Calu3 (cell line): ENCODE measurements around the gene LARGE1. TPM values are rescaled to one million over a fixed set of nuclear protein-coding genes. Genes with fewer than 3 reads are reported as not detected.

Source experiments
- BruUV-seq: library from RNA; stranded (reverse); fragments of 400-500 nt; replicated peaks from 2 replicates; lab custom pipeline; 2021; lab: Mats Ljungman, UMichigan
- CTCF ChIA-PET: fragments of 300-600 bp; sonication (Branson Sonifier 250); formaldehyde crosslinking; loops from one replicate; lab custom pipeline; 2022; ENCODE audit warnings: antibody characterized with exemption; lab: Charles Lee
- DNase-seq: peaks from one replicate; pipeline ENCODE4 v3.0.0; 2022
- H3K27ac Mint-ChIP-seq: one replicate; pipeline ENCODE4 v1.8.0; 2022; ENCODE audit warnings: mixed read lengths; ENCODE audit not compliant: unreplicated experiment
- H3K27me3 Mint-ChIP-seq: one replicate; pipeline ENCODE4 v1.8.0; 2022; ENCODE audit warnings: mixed read lengths; ENCODE audit not compliant: unreplicated experiment
- H3K36me3 Mint-ChIP-seq: one replicate; pipeline ENCODE4 v1.8.0; 2022; ENCODE audit warnings: mild to moderate bottlenecking, moderate library complexity, mixed read lengths; ENCODE audit not compliant: insufficient read depth, unreplicated experiment
- H3K4me1 Mint-ChIP-seq: one replicate; pipeline ENCODE4 v1.8.0; 2022; ENCODE audit warnings: mild to moderate bottlenecking, low read depth, mixed read lengths; ENCODE audit not compliant: unreplicated experiment
- H3K4me3 Mint-ChIP-seq: one replicate; pipeline ENCODE4 v1.8.0; 2022; ENCODE audit warnings: mild to moderate bottlenecking, low read depth, moderate library complexity, mixed read lengths; ENCODE audit not compliant: unreplicated experiment
- H3K9me3 Mint-ChIP-seq: one replicate; pipeline ENCODE4 v1.8.0; 2022; ENCODE audit warnings: low read depth, mixed read lengths; ENCODE audit not compliant: unreplicated experiment
- CTCF ChIP-seq: fragments of 200-600 bp; IDR thresholded peaks from one replicate; pipeline ENCODE4 v1.8.0; 2022; ENCODE audit warnings: antibody characterized with exemption; ENCODE audit not compliant: unreplicated experiment
- intact Hi-C: fragments of 100-400 bp; cut with micrococcal nuclease; formaldehyde crosslinking; loops from one replicate; pipeline ENCODE4 v1.10.0; 2022; ENCODE audit not compliant: unreplicated experiment
- total RNA-seq: library from RNA; stranded (reverse); gene quantifications from 2 replicates; pipeline ENCODE4 v1.2.3, GENCODE V29; 2022

Gene LARGE1
- total RNA-seq, 1 experiment from 2014 or later = 11.6 TPM

DNA sequence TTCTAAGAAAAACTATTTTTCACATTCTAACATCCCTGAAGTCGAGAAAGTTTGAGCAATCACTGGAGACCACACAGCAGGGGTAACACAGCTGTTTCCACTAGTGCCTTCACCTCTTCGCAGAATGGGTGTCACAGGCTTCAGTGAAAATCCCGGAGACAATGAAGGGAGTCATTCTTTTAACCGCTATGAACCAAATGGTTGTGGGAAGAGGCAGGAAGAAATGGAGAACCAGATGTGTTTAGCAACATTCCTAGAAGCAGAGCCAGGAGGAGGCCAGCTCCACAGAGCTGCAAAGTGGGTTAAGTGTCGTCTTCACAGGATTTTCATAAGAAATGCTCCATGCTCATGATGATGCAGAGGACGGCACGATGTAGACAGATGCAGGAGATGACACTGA, 221.1 kb downstream of the LARGE1 start:
- Mint-ChIP-seq H3K4me1 (no peaks in the 10 kb centered on the region), H3K9me3 (peaks cover 24% of the 10 kb centered on the region), H3K36me3 (no peaks in the 10 kb centered on the region), H3K4me3 (no peak overlapping the region), H3K27me3 (no peaks in the 10 kb centered on the region), H3K27ac (no peak overlapping the region)
- intact Hi-C loops = no loop called here
- no peak for TF ChIP-seq CTCF
- no peak for DNase-seq
- CTCF ChIA-PET = interaction anchor here (0.6 kb wide), 1 partner anchor 27 kb away, joined by 9 read pairs; no protein-coding TSS in a partner anchor
- BruUV-seq = no TSS peak

GRCh38 chr22:33697640-33698039, 222.6 kb downstream of the LARGE1 start:
- CTCF ChIA-PET = no interaction called here
- no peaks in the 10 kb centered on the region for H3K4me1 Mint-ChIP-seq
- no peak for DNase-seq
- TF ChIP-seq CTCF = no peak
- no peak overlapping the region for H3K4me3 Mint-ChIP-seq
- no peak overlapping the region for H3K27ac Mint-ChIP-seq
- no peaks in the 10 kb centered on the region for H3K27me3 Mint-ChIP-seq
- H3K9me3 Mint-ChIP-seq = peaks cover 23% of the 10 kb centered on the region
- BruUV-seq = no TSS peak
- no peaks in the 10 kb centered on the region for H3K36me3 Mint-ChIP-seq
- intact Hi-C loops = no loop called here

DNA sequence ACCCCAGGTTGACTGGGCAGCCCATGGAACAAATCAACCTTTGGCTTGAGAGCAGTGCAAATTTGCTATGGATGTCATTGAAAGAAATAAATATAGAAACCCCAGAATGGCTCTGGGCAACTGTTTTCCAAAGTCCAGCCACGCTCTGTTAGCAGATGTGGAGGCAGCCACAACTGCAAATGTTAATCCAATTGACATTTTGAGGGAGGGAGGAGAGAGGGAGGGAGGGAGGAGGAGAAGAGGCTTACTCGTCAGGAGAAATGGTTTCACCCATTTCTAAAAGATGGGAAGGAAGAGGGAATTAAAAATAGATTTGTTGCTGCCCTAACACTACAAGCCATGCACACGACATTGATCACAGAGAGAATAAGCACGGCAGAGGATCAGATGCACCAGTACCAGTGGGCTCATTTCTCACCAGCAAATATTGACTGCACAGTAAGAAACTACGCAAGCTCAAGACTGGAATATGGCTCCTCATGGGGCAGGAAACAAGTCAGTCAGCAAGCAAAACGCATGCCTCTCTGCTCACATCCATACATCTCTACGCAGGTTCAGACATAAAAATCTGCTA, 229.1 kb downstream of the LARGE1 start:
- intact Hi-C loops = no loop called here
- Mint-ChIP-seq H3K27ac (no peak overlapping the region), H3K9me3 (peaks cover 20% of the 10 kb centered on the region), H3K4me3 (no peak overlapping the region), H3K27me3 (no peaks in the 10 kb centered on the region), H3K4me1 (no peaks in the 10 kb centered on the region), H3K36me3 (peaks cover 4% of the 10 kb centered on the region)
- BruUV-seq = no TSS peak
- DNase-seq = no peak
- CTCF ChIA-PET = interaction anchor here (0.6 kb wide), 1 partner anchor 1403 kb away, joined by 4 read pairs; no protein-coding TSS in a partner anchor
- no peak for TF ChIP-seq CTCF

DNA sequence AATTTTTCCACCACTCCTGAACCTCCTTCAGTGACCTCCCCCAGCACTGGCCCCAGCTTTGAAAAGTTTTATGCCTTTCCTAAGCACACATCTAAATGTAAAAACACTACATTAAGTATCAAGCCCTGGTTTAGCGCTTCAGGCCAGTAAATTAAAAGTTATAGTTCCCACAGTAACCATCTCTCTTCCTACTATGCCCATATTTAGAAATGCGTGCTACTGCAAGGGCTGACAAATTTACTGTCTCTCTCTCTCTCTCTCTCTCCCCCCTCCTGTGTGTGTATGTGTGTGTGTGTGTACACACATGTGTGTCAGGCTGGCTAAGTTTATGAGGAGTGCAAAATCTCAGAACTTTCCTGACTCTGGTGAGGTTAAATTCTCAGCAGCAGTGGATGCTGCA, 231.4 kb downstream of the LARGE1 start:
- no peak overlapping the region for H3K4me3 Mint-ChIP-seq

More for the DNA sequence above, 231.4 kb downstream of the LARGE1 start:
- TF ChIP-seq CTCF = no peak
- H3K9me3 Mint-ChIP-seq = peaks cover 16% of the 10 kb centered on the region
- H3K4me1 Mint-ChIP-seq = no peaks in the 10 kb centered on the region
- CTCF ChIA-PET = no interaction called here
- DNase-seq = no peak
- peaks cover 4% of the 10 kb centered on the region for H3K36me3 Mint-ChIP-seq
- H3K27me3 Mint-ChIP-seq = no peaks in the 10 kb centered on the region
- intact Hi-C loops = no loop called here
- BruUV-seq = no TSS peak
- H3K27ac Mint-ChIP-seq = no peak overlapping the region
